Karpas-422 (cell line): Measurements from ENCODE around the gene REPS1. TPM values are rescaled to one million over a fixed set of nuclear protein-coding genes. Genes with fewer than 3 reads are reported as not detected.

Experiments used
- DNase-seq: peaks from one replicate; pipeline ENCODE4 v3.0.0-alpha.2; 2015
- H2AFZ ChIP-seq: fragments of 200-600 bp; sonication (generic); 2 replicates; pipeline ENCODE4 v1.6.1; 2014; ENCODE audit warnings: antibody characterized with exemption, low read length, mixed read lengths
- H3K27ac ChIP-seq: fragments of 200-600 bp; sonication (generic); 2 replicates; pipeline ENCODE4 v1.5.1; 2014; ENCODE audit warnings: mild to moderate bottlenecking, low read length, moderate library complexity
- H3K27me3 ChIP-seq: fragments of 200-600 bp; sonication (generic); 2 replicates; pipeline ENCODE4 v1.6.1; 2014; ENCODE audit warnings: low read length, mixed read lengths
- H3K36me3 ChIP-seq: fragments of 200-600 bp; sonication (generic); 2 replicates; pipeline ENCODE4 v1.6.1; 2014; ENCODE audit warnings: low read length, mixed read lengths; ENCODE audit not compliant: insufficient read depth
- H3K4me1 ChIP-seq: fragments of 200-600 bp; sonication (generic); 2 replicates; pipeline ENCODE4 v1.6.1; 2014; ENCODE audit warnings: mild to moderate bottlenecking, low read length, mixed read lengths
- H3K4me2 ChIP-seq: fragments of 200-600 bp; sonication (generic); 2 replicates; pipeline ENCODE4 v1.6.1; 2014; ENCODE audit warnings: low read length, low read depth, mild to moderate bottlenecking; ENCODE audit not compliant: poor library complexity, severe bottlenecking
- H3K4me3 ChIP-seq: fragments of 200-600 bp; sonication (generic); 2 replicates; pipeline ENCODE4 v1.5.1; 2014; ENCODE audit warnings: mild to moderate bottlenecking, antibody characterized with exemption, low read length, mixed read lengths
- H3K79me2 ChIP-seq: fragments of 200-600 bp; sonication (generic); 2 replicates; pipeline ENCODE4 v1.6.1; 2014; ENCODE audit warnings: mild to moderate bottlenecking, low read length, mixed read lengths
- H3K9ac ChIP-seq: fragments of 200-600 bp; sonication (generic); 2 replicates; pipeline ENCODE4 v1.6.0; 2014; ENCODE audit warnings: low read length
- H3K9me2 ChIP-seq: fragments of 200-600 bp; sonication (generic), shearing (Covaris generic); replicated peaks from 2 replicates; pipeline ENCODE4 v1.6.0; 2014; ENCODE audit warnings: mild to moderate bottlenecking, low read length, moderate library complexity; ENCODE audit not compliant: insufficient read depth
- H3K9me3 ChIP-seq: fragments of 300-700, 200-600 bp; sonication (generic); 2 replicates; pipeline ENCODE4 v1.6.1; 2014; ENCODE audit warnings: low read length, mixed read lengths
- H4K20me1 ChIP-seq: fragments of 200-600 bp; sonication (generic); 2 replicates; pipeline ENCODE4 v1.6.1; 2014; ENCODE audit warnings: mild to moderate bottlenecking, antibody characterized with exemption, low read length, low read depth; ENCODE audit not compliant: insufficient read depth
- total RNA-seq: library from RNA; depleted of rRNA; stranded (reverse); fragments of >200 nt; shearing (Covaris generic); gene quantifications from 2 replicates; pipeline ENCODE4 v1.2.3, GENCODE V29; 2014; ENCODE audit warnings: low replicate concordance

The REPS1 gene
- total RNA-seq, 1 experiment from 2014 or later = 82.6 TPM

DNA sequence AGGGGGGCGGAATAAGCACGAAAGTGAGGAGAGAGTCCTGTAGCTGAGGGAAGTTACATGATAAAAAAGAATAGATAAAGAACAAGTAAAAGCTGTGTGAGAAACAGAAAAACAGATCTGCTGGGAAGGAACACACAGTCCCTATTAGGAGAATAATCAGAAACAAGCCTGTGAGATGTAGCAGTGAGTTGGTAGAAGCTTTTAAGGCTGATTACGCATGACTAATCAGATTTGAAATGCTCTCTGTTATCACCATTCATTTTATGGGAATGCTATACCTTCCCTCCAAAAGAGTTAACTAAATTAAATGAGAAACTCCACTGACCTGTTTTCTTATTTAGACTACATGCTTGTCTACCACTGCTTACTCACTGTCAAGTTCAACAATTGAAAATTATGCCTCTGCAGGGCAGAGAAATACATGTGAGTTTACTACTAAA is 15.8 kb downstream of the REPS1 start:
- Histone ChIP-seq H3K4me1 (peaks cover 19% of the 10 kb centered on the region), H3K36me3 (no peaks in the 10 kb centered on the region), H4K20me1 (peaks cover 9% of the 10 kb centered on the region), H3K9me2 (no peaks in the 10 kb centered on the region), H3K4me2 (no peak overlapping the region), H2AFZ (no peak overlapping the region), H3K9ac (no peak overlapping the region), H3K4me3 (no peak overlapping the region), H3K27ac (no peak overlapping the region), H3K79me2 (peaks cover 99% of the 10 kb centered on the region), H3K27me3 (no peaks in the 10 kb centered on the region), H3K9me3 (no peaks in the 10 kb centered on the region)
- no peak for DNase-seq

DNA sequence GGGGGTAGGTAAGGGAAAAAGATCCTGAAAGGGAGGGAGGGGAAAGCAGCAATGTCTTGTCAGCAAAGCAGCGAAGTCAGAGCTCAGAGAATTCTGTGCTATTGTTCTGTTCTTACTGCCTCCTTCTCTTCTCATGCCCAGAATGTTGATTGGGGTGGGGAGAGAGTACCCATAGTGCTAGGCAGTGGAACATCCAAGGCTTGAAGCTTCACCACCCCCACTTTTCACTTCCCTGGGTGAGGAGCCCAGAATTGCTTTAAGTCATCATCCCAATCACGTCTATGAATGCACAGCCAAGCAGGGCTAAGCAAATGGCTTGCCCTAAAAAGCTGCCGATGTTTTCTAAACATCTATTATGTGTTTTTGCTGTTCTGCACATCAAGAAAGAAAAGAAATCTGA is 16.5 kb downstream of the REPS1 start:
- peaks cover 16% of the 10 kb centered on the region for H3K4me1 ChIP-seq
- no peaks in the 10 kb centered on the region for H3K36me3 ChIP-seq
- no peak overlapping the region for H3K4me3 ChIP-seq
- H3K9me2 ChIP-seq = no peaks in the 10 kb centered on the region
- no peak overlapping the region for H3K4me2 ChIP-seq
- H3K9me3 ChIP-seq = no peaks in the 10 kb centered on the region
- H4K20me1 ChIP-seq = peaks cover 9% of the 10 kb centered on the region
- H3K27ac ChIP-seq = no peak overlapping the region
- H3K79me2 ChIP-seq = peaks cover 99% of the 10 kb centered on the region
- H3K9ac ChIP-seq = no peak overlapping the region
- H3K27me3 ChIP-seq = no peaks in the 10 kb centered on the region
- DNase-seq = no peak
- H2AFZ ChIP-seq = no peak overlapping the region

DNA sequence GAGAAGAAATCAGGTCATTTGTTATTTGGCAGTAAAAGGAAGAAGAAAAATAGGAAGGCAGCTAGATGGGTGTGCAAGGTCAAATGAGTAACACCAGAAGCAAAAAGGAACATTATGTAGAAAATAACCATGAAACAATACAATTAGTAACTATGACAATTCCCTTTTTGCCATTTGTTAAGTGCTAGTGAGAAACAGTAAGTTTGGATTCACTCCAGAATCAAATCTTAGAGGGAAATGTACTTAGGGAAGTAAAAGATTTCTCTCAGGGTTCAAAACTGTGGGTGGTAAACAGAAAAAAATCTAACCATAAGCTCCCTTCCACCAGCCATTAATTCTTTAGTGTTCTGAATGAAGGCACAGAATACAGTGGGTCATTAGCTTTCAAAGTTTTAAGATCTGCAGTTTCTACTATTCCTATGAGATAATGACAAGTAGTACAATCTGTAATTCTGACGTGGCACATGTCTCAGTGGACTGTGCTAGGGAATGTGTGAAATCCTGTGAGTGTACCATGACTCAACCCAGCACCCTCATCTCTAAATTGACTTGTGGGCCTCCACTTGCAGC is 17.1 kb downstream of the REPS1 start:
- H3K9ac ChIP-seq = no peak overlapping the region

DNA sequence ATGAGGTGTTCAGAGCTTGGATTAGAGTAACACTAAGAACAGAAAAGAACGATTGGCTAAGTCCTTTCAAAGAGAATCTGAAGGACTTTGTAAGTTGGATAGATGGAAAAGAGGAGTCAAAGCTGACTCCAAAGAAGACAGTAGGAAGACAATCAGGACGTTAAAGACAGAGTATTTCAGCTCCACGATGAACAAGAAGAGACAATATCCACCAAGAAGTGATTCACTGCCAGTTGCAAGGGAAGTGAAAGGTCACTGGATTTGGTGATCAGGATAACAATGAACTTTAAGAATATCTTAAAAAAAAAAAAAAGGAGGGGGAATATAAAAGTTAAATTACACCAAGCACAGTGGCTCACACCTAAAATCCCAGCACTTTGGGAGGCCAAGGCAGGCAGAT is 17.9 kb downstream of the REPS1 start:
- H3K9me2 ChIP-seq = no peaks in the 10 kb centered on the region
- H2AFZ ChIP-seq = no peak overlapping the region
- H3K27ac ChIP-seq = no peak overlapping the region
- H3K4me1 ChIP-seq = peaks cover 15% of the 10 kb centered on the region
- no peaks in the 10 kb centered on the region for H3K9me3 ChIP-seq
- no peaks in the 10 kb centered on the region for H3K27me3 ChIP-seq
- peaks cover 99% of the 10 kb centered on the region for H3K79me2 ChIP-seq
- no peak for DNase-seq
- H3K4me3 ChIP-seq = no peak overlapping the region
- no peak overlapping the region for H3K4me2 ChIP-seq
- H3K9ac ChIP-seq = no peak overlapping the region
- H3K36me3 ChIP-seq = no peaks in the 10 kb centered on the region
- peaks cover 2% of the 10 kb centered on the region; the same call in 1 of the 2 replicates for H4K20me1 ChIP-seq

More for the DNA sequence above, 17.1 kb downstream of the REPS1 start:
- H3K36me3 ChIP-seq = no peaks in the 10 kb centered on the region
- H3K4me3 ChIP-seq = no peak overlapping the region
- H3K4me1 ChIP-seq = peaks cover 16% of the 10 kb centered on the region
- DNase-seq = no peak
- H2AFZ ChIP-seq = no peak overlapping the region
- H3K27me3 ChIP-seq = no peaks in the 10 kb centered on the region
- H3K27ac ChIP-seq = no peak overlapping the region
- no peaks in the 10 kb centered on the region for H3K9me2 ChIP-seq
- H3K79me2 ChIP-seq = peaks cover 99% of the 10 kb centered on the region
- no peaks in the 10 kb centered on the region for H3K9me3 ChIP-seq
- H4K20me1 ChIP-seq = peaks cover 7% of the 10 kb centered on the region
- H3K4me2 ChIP-seq = no peak overlapping the region

DNA sequence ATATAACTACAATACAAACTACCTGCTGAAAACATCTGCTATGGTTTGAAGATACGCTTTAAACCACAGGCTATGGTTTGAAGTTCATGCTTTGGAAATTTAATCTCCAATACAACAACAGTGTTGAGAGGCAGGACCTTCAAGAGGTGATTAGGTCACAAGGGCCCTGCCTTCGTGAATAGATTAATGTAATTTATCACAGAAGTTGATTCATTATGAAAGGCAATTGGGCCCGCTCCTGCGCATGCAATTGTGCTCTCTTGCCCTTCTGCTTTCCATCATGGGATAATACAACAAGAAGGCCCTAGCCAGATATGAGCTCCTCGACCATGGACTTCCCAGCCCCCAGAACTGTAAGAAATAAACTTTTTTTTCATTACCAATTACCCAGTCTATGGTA is 21.2 kb downstream of the REPS1 start:
- Histone ChIP-seq H3K27me3 (no peaks in the 10 kb centered on the region), H2AFZ (no peak overlapping the region), H3K9ac (no peak overlapping the region), H3K9me2 (no peaks in the 10 kb centered on the region), H3K4me1 (peaks cover 3% of the 10 kb centered on the region; the same call in 1 of the 2 replicates), H3K27ac (no peak overlapping the region), H3K9me3 (no peaks in the 10 kb centered on the region), H3K4me3 (no peak overlapping the region), H3K79me2 (peaks cover 98% of the 10 kb centered on the region), H4K20me1 (no peaks in the 10 kb centered on the region; the same call in 1 of the 2 replicates), H3K4me2 (no peak overlapping the region), H3K36me3 (no peaks in the 10 kb centered on the region)
- DNase-seq = no peak

DNA sequence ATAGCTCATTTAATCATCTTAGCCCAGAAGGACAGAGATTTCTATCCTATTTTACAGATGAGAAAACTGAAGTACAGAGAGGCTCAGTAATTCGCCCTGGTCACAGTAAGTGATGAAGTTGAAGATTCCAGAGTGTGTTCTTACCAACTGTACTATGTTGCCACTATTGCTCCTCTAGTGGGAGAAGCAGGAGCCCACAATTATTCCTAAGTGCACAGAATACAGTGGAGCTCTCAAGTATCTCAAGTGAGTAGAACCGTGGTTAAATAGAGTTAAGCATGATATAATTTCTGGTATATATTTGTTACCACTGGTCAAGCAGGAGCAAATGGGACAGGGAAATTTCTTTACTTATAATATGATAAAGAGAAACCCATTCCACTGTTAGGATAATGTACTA is 22.1 kb downstream of the REPS1 start:
- Histone ChIP-seq H3K36me3 (no peaks in the 10 kb centered on the region), H2AFZ (no peak overlapping the region), H3K27me3 (no peaks in the 10 kb centered on the region), H3K79me2 (peaks cover 98% of the 10 kb centered on the region), H3K4me2 (no peak overlapping the region), H3K27ac (no peak overlapping the region), H3K9me3 (no peaks in the 10 kb centered on the region), H3K4me1 (peaks cover 3% of the 10 kb centered on the region; the same call in 1 of the 2 replicates), H4K20me1 (no peaks in the 10 kb centered on the region), H3K9me2 (no peaks in the 10 kb centered on the region), H3K4me3 (no peak overlapping the region), H3K9ac (no peak overlapping the region)
- no peak for DNase-seq

DNA sequence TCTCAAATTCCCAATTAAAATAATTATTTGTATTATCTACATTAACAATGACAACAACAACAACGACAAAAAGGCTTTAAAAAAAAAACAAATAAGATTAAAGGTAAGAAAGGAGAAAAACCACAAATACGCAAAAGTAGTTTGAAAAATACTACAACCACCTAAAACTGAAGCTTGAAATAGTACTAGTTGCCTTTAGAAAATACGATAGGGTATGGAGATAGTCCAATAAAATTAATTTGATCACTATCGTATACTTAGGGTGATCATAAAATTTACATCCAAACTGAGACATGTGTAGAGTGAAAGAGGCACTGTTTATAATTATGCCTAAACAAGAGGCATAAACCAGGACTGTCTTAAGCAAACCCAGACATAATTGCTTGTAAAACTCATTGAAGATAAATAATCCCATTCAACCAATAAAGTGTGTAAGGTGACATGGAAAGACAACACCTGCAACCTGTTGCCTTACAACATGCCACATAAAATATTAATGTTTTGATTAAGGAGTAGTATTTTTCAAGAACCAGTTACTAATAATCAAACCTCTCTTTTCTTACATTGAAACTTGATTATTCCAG is 22.7 kb downstream of the REPS1 start:
- H3K79me2 ChIP-seq = peaks cover 98% of the 10 kb centered on the region
- no peaks in the 10 kb centered on the region for H4K20me1 ChIP-seq
- no peak overlapping the region for H3K4me3 ChIP-seq
- no peaks in the 10 kb centered on the region for H3K27me3 ChIP-seq
- no peak overlapping the region for H2AFZ ChIP-seq
- H3K9me2 ChIP-seq = no peaks in the 10 kb centered on the region
- no peak overlapping the region for H3K9ac ChIP-seq
- H3K27ac ChIP-seq = no peak overlapping the region
- H3K9me3 ChIP-seq = no peaks in the 10 kb centered on the region
- no peaks in the 10 kb centered on the region for H3K36me3 ChIP-seq
- H3K4me1 ChIP-seq = peaks cover 3% of the 10 kb centered on the region; the same call in 1 of the 2 replicates
- DNase-seq = no peak
- H3K4me2 ChIP-seq = no peak overlapping the region

DNA sequence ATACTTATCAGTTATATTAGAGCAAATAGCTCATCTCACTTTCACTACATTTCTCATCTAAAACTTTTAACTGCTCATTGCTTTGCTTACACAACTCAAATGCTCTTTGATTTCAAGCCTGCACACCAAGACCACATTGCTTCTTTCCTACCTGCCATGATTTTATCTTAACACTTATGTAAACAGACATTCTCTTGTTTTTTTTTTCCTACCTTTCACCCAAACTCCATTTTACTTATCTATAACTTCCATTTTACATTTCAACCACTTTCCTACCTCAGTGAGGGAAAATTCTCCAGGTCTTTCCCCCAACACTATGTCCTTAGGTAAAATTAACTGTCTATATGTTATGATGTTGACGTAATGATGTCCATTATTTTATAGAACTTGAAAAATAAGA is 24.0 kb downstream of the REPS1 start:
- no peak overlapping the region for H3K4me2 ChIP-seq
- H3K9me3 ChIP-seq = no peaks in the 10 kb centered on the region
- H3K27me3 ChIP-seq = no peaks in the 10 kb centered on the region
- no peak for DNase-seq
- H3K4me1 ChIP-seq = peaks cover 4% of the 10 kb centered on the region; the same call in 1 of the 2 replicates
- H3K9ac ChIP-seq = no peak overlapping the region
- H2AFZ ChIP-seq = no peak overlapping the region
- no peaks in the 10 kb centered on the region for H3K36me3 ChIP-seq
- H3K27ac ChIP-seq = no peak overlapping the region
- H3K4me3 ChIP-seq = no peak overlapping the region
- H4K20me1 ChIP-seq = no peaks in the 10 kb centered on the region
- H3K79me2 ChIP-seq = peaks cover 98% of the 10 kb centered on the region
- no peaks in the 10 kb centered on the region for H3K9me2 ChIP-seq
